ENCODE results near the gene CRYBG1.
"Not testable (repeated sequence)": the region's sequence is repeated elsewhere in the genome, so short reads cannot be mapped to it uniquely, and the experiment has no call there.

CRYBG1 gene

DNA sequence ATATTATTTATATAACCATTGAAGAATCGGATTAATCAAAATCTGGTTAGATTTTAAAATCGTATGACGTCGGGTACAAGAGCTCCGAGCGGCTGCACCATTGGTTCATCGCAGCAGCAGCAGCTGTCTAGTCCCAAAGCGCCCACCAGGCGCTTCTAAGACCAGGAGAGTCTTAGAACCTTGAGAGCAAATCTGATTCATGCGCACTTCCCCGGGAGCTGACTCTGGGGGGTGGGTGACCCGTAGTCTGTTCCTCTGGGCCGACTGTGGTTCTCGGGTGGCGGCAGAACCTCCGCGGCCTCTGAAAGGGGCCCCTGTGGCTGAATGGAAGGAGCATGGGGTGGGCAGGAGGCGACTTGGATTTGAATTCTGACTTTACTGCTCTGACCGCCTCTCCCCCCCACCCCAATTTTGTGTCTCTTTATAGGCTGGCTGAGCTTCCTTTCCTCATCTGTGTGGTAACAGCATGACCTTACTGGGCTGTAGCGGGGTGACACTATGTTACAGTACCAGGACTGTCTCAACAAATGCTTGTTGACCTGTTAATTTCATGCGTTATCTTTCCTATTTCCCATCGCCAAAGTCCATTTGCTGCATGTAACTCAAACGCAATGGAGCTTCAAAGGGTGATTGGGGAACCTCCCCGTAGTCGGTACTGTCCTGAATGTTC lies 149.0 kb downstream of the CRYBG1 start:
- DNase-seq, result no peak

DNA sequence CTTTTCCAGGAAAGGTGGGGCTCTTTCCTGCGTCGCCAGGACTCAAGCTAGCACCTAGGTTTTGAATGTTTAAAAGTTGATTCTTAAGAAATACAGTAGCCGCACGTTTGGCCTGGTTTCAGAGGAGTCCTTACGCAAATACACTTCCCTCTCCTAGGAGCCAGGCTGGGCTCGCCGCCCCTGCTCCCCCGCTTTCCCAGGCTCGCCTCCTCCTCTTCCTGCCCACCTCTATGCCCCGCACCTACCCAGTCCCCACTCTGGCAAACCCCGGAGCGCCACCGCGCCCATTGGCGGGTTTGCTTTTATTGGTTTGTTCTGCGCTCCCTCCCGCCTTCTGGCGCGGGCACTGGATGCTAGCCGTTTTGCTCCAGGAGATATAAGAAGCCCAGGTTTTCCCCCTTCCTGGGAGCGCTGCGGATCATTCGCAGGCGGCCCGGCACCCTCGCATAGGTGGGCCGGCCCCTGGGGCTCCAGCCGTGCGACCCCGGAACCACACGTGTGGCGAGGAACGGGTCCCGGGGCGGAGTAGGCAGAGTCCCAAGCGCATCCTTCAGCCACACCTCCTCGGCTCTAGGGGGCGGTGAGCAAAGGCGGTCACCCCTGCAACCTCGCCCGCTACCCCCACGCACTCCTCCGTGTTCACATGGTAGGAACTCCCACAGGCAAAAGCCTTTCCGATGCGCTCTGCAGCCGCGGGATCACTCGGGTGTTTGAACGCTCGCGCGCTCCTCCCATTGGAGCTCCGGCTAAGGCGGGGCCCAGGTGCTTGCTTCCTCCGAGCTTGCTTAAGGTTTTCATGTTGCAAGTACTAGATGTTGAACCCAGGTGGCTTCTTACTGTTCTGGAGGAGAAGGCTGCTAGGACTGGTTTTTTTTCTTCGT lies 149.8 kb downstream of the CRYBG1 start:
- no peak for DNase-seq

DNA sequence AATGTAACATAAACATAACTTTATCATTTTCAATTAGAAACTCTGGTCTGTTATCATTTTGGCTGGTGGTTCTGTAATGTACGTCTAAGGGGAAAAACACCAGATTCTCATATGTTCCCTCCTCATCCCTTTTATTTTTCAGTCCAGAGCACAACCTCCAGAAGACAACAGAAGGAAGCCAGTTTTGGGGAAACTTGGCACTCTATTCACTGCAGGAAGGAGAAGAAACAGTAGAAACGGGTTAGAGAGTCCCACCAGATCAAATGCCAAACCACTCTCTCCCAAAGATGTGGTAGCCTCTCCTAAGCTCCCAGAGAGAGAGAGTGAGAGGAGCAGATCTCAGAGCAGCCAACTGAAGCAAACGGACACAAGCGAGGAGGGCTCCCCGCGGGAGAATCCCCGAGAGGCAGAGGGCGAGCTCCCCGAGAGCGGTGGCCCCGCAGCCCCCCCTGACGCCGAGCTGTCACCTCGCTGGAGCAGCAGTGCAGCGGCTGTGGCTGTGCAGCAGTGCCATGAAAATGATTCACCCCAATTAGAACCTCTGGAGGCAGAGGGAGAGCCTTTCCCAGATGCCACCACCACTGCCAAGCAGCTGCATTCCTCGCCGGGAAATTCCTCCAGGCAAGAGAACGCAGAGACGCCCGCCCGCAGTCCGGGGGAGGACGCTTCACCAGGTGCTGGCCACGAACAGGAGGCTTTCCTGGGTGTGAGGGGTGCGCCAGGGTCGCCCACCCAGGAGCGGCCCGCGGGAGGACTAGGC lies 151.0 kb downstream of the CRYBG1 start:
- DNase-seq, result no peak

DNA sequence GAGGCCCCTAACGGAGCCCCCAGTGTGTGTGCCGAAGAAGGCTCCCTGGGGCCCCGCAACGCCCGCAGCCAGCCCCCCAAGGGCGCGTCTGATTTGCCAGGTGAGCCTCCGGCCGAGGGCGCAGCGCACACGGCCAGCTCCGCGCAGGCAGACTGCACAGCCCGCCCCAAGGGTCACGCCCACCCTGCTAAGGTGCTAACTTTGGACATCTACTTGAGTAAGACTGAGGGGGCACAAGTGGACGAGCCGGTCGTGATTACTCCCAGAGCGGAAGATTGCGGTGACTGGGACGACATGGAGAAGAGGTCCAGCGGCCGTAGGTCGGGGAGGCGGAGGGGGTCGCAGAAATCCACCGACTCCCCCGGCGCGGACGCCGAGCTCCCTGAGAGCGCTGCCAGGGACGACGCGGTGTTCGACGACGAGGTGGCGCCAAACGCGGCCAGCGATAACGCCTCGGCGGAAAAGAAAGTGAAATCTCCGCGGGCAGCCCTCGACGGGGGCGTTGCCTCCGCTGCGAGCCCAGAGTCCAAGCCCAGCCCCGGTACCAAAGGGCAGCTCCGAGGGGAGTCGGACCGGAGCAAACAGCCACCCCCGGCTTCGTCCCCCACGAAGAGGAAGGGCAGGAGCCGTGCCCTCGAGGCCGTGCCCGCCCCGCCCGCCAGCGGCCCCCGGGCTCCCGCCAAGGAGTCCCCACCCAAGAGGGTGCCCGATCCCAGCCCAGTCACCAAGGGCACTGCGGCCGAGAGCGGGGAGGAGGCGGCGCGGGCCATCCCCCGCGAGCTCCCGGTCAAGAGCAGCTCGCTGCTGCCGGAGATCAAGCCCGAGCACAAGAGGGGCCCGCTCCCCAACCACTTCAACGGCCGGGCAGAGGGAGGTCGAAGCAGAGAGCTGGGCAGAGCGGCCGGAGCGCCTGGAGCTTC lies 151.8 kb downstream of the CRYBG1 start:
- DNase-seq, result no peak

DNA sequence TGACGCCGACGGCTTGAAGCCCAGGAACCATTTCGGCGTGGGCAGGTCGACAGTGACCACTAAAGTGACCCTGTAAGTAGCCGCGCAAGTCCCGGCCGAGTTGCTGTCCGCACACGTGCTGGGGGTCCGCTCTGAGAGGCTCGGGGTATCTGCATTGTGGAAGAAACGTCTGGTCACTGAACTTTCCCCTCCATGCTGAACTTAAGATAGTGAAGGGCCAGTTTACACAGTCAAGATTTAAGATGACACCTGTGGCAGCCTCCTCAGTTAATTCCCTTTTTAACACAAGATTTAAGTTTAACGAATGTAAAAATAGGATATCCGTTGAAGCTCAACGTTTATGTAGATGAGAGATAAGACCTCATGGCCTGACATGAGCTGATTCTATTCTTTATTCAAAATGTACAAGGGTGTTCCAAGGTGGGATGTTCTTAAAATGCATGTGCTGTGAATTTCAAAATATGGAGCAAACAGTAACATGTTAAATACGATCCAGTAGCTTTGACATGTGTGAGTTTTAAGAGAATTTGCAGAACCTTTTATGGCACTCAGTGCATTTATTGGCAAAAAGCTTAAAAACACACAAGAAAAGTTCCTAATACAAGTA lies 152.6 kb downstream of the CRYBG1 start:
- DNase-seq, result no peak

DNA sequence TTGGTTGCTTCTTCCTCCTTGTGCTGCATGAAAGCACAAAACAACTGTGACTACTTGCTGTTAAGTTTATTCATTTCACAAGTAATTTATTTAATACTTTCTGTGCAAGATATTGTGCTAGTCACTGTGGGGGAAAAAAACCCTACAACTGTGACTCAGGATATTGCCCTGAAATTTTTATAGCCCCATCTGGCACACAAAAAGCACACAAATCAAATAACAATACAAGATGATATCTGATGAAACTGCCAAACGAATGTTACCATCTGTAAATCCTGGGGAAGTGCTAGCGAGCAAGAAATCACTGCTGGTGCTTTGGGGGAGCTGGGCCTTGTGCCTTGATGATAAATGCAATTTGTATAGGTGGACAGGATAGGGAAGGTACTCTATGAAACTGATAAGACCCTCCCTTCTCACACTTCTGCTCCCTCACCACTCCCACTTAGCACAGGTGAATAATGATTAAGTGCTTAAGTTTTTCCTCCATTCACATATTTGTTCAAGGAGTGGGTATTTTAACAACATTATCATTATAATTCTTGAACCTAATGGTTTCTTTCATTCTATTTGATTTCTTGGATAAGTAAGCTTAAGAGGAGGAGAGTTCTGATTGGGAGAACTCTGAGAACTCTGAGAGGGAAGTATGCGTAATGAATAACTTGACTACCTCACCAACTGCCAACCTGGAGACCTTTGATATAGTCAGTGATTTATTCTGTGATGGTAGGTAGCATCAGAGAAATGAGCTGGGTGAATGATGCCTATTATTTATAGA lies 153.5 kb downstream of the CRYBG1 start:
- no peak for DNase-seq

DNA sequence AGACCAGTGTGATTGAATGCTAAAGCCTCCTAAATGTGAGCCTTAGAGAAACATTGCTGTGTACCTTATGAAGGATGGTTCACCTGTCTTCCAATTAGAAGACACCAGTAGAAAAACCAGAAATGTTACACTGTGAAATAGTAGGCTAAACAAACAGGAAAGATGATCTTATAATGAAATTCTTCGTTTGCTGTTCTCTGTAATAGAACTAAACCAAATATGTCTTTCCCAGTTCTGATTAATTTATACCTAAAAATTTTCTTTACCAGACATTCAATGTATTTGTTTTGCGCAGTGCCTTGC lies 154.0 kb downstream of the CRYBG1 start:
- no peak for DNase-seq

DNA sequence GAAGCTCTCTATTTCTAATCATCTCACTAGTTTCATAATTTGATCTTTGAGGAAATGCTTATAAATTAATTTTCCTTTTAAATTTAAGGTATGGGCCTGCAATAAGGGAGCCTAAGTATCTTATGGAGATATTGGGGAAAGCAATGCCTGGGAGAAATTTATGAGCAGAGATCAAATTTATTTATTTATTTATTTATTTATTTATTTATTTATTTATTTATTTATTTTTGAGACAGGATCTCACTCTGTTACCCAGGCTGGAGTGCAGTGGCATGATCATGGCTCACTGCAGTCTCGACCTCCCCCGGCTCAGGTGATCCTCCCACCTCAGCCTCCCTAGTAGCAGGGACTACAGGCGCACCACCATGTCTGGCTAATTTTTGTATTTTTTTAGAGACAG lies 155.1 kb downstream of the CRYBG1 start:
- not testable (repeated sequence) for DNase-seq

DNA sequence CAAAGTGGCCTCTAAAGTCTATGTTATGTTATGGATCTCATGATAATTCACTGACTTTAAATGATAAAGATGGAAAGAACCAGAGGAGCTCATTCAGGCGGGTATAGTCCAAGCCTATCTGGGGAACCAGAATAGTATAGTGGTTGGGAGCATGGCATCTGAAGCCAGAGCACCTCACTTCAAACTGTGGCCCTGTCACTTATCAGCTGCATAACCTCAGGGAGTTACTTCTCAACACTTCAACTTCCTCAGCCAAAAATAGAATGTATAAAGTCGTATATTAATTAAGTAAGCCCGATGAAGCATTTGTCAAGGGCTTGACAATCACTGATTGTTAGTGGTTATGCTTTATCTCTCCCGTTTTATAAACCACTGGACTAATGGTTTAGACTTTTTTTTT lies 156.1 kb downstream of the CRYBG1 start:
- DNase-seq, result no peak

DNA sequence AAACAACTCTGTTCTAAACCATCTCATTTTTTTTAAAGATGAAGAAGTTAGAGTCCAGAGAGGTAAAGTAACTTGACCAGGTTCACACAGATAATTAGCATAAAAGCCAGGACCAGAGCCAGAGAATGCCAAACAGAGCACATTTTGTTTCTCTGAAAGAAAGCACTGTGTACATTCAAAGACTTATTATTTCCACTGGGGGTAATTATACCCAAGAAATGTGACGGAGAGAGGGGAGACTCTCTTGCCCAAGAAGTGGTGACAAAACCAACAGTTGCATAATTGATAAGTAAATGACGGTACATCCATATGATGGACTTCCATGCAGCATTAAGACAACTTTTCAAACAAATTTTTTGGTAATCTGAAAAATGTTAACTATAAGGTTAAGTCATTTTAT lies 157.2 kb downstream of the CRYBG1 start:
- DNase-seq, result no peak

DNA sequence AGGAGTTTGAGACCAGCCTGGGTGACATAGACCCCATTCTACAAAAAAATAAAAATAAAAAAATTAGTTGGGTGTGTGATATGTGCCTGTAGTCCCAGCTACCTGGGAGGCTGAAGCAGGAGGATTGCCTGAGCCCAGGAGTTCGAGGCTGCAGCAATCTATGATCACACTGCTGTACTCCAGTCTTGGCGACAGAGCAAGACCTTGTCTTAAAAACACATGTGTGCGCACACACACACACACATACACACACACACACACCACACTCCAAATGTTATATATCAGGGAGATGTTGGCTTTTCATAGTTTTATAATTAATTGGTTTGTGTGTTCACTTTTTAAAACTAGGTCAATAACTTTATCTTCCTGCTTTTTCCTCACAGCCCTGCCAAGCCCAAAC lies 158.2 kb downstream of the CRYBG1 start:
- DNase-seq, result no peak

DNA sequence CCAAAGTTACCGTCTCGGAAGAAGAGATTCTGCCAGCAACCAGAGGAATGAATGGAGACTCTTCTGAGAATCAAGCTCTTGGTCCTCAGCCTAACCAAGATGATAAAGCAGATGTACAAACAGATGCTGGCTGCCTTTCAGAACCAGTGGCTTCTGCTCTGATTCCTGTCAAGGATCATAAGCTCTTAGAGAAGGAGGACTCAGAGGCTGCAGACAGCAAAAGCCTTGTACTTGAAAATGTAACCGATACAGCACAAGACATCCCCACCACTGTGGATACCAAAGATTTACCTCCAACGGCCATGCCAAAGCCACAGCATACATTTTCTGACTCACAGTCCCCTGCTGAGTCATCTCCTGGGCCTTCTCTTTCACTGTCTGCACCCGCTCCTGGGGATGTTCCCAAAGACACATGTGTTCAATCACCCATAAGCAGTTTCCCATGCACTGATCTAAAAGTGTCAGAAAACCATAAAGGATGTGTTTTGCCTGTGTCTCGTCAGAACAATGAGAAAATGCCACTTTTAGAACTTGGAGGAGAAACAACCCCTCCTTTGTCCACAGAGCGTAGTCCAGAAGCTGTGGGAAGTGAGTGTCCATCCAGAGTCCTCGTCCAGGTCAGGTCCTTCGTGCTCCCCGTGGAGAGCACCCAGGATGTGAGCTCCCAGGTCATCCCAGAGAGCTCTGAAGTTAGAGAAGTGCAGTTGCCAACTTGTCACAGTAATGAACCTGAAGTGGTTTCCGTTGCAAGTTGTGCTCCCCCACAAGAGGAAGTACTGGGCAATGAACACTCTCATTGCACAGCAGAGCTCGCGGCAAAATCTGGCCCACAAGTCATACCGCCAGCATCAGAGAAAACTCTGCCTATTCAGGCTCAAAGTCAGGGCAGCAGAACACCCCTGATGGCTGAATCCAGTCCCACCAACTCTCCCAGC lies 159.2 kb downstream of the CRYBG1 start:
- DNase-seq, result no peak

DNA sequence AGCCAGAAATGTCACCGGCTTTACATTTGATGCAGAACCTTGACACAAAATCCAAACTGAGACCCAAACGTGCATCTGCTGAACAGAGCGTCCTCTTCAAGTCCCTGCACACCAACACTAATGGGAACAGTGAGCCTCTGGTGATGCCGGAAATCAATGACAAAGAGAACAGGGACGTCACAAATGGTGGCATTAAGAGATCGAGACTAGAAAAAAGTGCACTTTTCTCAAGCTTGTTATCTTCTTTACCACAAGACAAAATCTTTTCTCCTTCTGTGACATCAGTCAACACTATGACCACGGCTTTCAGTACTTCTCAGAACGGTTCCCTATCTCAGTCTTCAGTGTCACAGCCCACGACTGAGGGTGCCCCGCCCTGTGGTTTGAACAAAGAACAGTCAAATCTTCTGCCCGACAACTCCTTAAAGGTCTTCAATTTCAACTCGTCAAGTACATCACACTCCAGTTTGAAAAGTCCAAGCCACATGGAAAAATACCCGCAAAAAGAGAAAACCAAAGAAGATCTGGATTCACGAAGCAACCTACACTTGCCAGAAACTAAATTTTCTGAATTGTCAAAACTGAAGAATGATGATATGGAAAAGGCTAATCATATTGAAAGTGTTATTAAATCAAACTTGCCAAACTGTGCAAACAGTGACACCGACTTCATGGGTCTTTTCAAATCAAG lies 160.3 kb downstream of the CRYBG1 start:
- no peak for DNase-seq

DNA sequence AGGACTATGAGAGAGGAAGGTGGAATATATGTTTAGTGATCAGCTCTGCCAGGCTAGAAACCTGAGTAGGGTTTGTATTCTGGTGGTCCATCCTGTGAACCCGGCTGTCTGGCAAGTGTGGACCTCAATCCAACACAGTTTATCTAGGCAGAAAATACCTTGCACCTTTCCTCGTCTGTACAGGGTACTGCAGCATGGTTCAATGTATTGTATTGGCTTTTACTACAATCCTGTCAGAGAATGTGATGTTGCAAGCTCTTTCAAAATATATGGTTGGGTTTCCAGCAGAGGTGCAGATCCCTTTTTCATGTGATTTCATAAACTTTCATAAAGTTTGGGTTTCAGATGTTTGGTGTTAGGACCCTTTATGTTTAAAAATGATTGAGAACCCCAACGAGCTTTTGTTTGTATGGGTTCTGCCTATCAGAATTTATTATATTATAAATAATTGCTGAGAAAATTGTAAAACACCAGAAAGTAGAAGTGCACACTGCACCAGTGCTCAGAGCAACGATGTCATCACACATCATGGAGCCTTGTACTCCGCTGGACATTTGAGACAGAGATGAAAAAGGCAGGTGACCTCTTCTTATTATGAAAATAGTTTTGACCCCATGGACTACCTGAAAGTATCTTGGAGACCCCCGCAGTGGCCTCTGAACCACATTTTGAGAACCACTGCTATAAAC lies 162.2 kb downstream of the CRYBG1 start:
- no peak for DNase-seq

DNA sequence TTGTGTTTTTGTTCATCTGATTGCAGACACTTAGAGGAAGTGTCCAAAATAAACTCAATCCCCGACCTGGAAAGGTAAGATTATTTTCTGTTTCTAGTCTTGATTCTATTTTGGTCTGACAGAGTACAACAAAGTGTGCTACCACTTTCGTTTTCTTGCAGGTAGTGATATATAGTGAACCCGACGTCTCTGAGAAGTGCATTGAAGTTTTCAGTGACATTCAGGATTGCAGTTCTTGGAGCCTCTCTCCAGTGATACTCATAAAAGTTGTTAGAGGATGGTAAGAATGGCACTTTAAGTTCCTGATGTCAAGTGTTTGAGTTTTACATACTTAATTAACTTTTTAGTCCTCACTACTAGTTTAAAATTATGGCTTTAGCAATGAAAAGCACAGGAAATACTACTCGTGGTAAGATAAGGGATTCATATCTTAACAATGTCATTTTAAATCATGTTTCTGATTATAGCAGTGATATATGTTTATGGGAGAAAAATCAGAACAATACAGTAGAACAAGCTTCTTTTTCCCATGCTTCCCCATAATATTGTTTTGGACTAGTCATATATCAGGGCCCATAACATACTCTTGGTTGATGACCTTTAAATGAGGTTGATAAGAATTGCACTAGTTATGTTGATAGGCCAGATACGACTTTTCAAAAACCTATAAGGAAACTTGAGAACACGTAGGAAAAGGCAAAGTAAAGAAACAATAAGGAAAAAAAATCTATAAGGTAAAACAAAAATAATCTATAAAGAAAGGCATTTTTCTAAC lies 164.8 kb downstream of the CRYBG1 start:
- DNase-seq, result no peak

DNA sequence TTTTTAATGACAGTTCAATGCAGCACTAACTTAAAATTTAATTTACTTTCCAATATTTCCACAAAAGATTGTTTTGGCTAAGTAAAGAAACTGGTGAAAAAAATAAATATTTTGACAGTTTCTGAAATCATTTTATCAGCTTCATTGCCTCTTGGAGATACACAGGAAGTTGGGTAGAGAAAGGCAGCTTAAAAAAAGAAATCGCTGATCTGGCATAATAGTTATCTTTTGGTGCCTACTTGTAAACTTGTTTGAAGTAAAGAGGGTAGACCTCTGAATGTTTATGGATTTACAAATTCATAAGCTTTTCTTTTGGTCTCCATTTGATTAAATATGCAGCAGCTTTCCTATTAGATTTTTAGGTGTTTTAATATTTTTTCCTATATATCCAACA lies 165.4 kb downstream of the CRYBG1 start:
- no peak for DNase-seq

DNA sequence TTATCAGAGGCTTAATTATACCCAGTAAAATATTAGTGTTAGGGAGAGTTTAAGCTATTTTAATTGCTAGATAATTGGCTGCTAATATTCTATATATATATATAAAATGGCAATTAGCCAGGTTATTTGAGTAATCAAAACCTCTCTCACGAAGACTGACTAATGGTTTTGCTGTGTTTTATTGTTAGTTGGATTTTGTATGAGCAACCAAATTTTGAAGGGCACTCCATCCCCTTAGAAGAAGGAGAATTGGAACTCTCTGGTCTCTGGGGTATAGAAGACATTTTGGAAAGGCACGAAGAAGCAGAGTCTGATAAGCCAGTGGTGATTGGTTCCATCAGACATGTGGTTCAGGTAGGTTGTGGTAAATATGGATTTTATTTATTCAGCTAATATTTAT lies 166.6 kb downstream of the CRYBG1 start:
- DNase-seq, result no peak

DNA sequence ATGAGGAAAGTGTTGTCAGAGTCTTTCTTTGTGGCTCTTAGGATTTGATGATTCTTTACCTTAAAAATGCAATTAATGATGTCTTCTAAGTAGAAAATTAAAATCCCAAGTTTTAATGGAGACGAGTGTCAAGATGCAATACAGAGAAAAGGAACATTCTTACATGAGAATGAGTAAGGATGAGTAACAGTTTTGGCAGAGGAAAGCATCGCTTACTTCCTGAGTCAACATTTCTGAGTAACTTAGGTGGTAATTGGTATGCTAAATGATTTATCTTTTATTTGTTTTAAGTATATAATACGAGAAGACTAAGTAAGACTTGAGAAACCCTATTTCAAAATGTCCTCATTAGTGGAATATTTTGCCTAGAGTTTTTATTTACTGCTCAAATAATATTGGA lies 167.5 kb downstream of the CRYBG1 start:
- no peak for DNase-seq

Measured in NCI-H1048 (cell line).